CD4-positive, alpha-beta T cell (primary cell): Measurements from ENCODE around the gene ROBO2. TPM values are rescaled to one million over a fixed set of nuclear protein-coding genes. Genes with fewer than 3 reads are reported as not detected.

Source experiments
- ATAC-seq: fragments of 200-7000 bp; cut with Tn5 transposase; one replicate; pipeline ENCODE4 v1.10.0; 2022; ENCODE audit warnings: mild to moderate bottlenecking; ENCODE audit not compliant: poor library complexity
- CTCF ChIA-PET: fragments of 350-600 bp; sonication (Branson Sonifier 250); formaldehyde crosslinking; loops from one replicate; lab custom pipeline; 2021; ENCODE audit warnings: antibody characterized with exemption, inconsistent platforms; lab: Charles Lee
- POLR2A ChIA-PET: fragments of 350-600 bp; sonication (Branson Sonifier 250); formaldehyde crosslinking; loops from one replicate; lab custom pipeline; 2021; ENCODE audit warnings: antibody characterized with exemption, inconsistent platforms; lab: Charles Lee
- DNase-seq, 14 experiments: peaks; one replicate each; pipeline ENCODE4 v3.0.0-alpha.2; 2013 to 2020; ENCODE audit warnings: mixed read lengths in 2 of 14
- H3K27ac ChIP-seq, 2 donors: one replicate each; pipeline versions ENCODE4 v1.5.1 to v1.7.0; 2013; ENCODE audit warnings: low read length in 2 of 2, low read depth in 1 of 2, mild to moderate bottlenecking in 1 of 2
- H3K27me3 ChIP-seq, 2 experiments: 1 replicate in 1 of 2; 2 replicates in 1 of 2; pipeline versions ENCODE4 v1.6.1 to v1.7.0; 2013; ENCODE audit warnings: low read length in 2 of 2, control low read depth in 1 of 2, mild to moderate bottlenecking in 1 of 2, moderate library complexity in 1 of 2; ENCODE audit not compliant: insufficient read depth in 2 of 2, control insufficient read depth in 1 of 2
- H3K36me3 ChIP-seq: one replicate; pipeline ENCODE4 v1.6.1; 2013; ENCODE audit warnings: low read length, control low read depth; ENCODE audit not compliant: insufficient read depth
- H3K4me1 ChIP-seq: one replicate; pipeline ENCODE4 v1.6.1; 2013; ENCODE audit warnings: low read length, control low read depth; ENCODE audit not compliant: insufficient read depth
- H3K4me3 ChIP-seq: one replicate; pipeline ENCODE4 v1.5.1; 2013; ENCODE audit warnings: mild to moderate bottlenecking, low read length, moderate library complexity
- H3K9me3 ChIP-seq, 2 experiments: 1 replicate in 1 of 2; 2 replicates in 1 of 2; pipeline versions ENCODE4 v1.6.1 to v1.7.0; 2013; ENCODE audit warnings: low read length in 2 of 2, mild to moderate bottlenecking in 2 of 2, control low read depth in 1 of 2, moderate library complexity in 1 of 2; ENCODE audit not compliant: control insufficient read depth in 1 of 2, insufficient read depth in 1 of 2
- H3K27ac Mint-ChIP-seq: one replicate; pipeline ENCODE4 v1.8.0; 2020; ENCODE audit warnings: mixed read lengths
- H3K27me3 Mint-ChIP-seq: one replicate; pipeline ENCODE4 v1.8.0; 2021; ENCODE audit warnings: mixed read lengths
- H3K36me3 Mint-ChIP-seq: one replicate; pipeline ENCODE4 v1.8.0; 2021; ENCODE audit warnings: low read depth, mixed read lengths
- H3K4me1 Mint-ChIP-seq: one replicate; pipeline ENCODE4 v1.8.0; 2021; ENCODE audit warnings: low read depth, mixed read lengths
- H3K4me3 Mint-ChIP-seq: one replicate; pipeline ENCODE4 v1.8.0; 2020; ENCODE audit warnings: mild to moderate bottlenecking, mixed read lengths
- H3K9me3 Mint-ChIP-seq: one replicate; pipeline ENCODE4 v1.8.0; 2020; ENCODE audit warnings: mixed read lengths
- intact Hi-C, 2 experiments: fragments of 100-400 bp; cut with DNase I in 1 of 2; cut with micrococcal nuclease in 1 of 2; formaldehyde crosslinking; loops; one replicate each; pipeline versions ENCODE4 v1.15.1 to v1.9.0; 2023 to 2025; cut with DNase I, micrococcal nuclease
- total RNA-seq, 174 experiments: library from RNA in 2 of 174; stranded (reverse) in 2 of 174; gene quantifications; one replicate each; pipeline ENCODE4 v1.2.3 and lab custom pipeline; 2021 to 2026
- TF ChIP-seq, protein P1 (sequence below): fragments of 200-600 bp; IDR thresholded peaks from one replicate; pipeline ENCODE4 v1.8.0; 2022; ENCODE audit warnings: antibody characterized with exemption, mild to moderate bottlenecking

The ROBO2 gene
- total RNA-seq, 2 experiments from 2014 or later = not detected

DNA sequence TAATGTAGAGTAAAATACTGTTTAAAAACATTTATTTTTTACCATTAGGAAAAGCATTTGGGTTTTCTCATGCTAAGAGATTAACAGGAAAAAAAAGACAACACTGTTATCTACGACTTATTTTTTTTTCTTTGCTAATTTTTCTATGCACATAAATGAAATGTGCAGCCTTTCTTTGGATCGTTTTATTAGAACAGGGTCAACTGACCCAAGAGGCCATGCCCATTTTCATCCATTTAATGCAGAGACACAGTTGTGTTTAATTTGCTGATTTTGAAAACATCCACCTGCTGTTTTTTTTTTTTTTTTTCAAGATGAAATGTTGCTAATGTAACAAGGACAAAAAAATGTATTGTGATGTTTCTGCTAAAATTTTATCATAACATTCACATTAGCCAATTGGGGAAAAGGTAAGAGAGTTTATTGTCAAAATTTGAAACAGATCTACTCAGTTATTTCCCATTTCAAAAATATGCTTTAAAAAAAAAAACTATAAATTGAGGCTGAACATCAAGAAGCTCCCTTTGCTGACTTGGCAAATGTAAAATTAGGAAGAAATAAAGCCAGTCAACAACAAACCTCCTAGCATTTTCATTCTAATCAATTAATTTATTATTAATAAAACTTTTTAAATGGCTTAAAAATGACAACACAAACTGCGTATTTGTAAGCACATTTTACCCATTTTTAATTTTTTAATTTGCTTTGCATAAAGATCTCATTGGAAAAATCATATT lies 485.2 kb downstream of the ROBO2 start:
- TF ChIP-seq, protein P1, sequence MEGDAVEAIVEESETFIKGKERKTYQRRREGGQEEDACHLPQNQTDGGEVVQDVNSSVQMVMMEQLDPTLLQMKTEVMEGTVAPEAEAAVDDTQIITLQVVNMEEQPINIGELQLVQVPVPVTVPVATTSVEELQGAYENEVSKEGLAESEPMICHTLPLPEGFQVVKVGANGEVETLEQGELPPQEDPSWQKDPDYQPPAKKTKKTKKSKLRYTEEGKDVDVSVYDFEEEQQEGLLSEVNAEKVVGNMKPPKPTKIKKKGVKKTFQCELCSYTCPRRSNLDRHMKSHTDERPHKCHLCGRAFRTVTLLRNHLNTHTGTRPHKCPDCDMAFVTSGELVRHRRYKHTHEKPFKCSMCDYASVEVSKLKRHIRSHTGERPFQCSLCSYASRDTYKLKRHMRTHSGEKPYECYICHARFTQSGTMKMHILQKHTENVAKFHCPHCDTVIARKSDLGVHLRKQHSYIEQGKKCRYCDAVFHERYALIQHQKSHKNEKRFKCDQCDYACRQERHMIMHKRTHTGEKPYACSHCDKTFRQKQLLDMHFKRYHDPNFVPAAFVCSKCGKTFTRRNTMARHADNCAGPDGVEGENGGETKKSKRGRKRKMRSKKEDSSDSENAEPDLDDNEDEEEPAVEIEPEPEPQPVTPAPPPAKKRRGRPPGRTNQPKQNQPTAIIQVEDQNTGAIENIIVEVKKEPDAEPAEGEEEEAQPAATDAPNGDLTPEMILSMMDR = no peak
- Mint-ChIP-seq H3K4me1 (no peaks in the 10 kb centered on the region), H3K9me3 (peaks cover 13% of the 10 kb centered on the region), H3K27me3 (no peaks in the 10 kb centered on the region), H3K27ac (no peak overlapping the region), H3K4me3 (no peak overlapping the region), H3K36me3 (no peaks in the 10 kb centered on the region)
- ATAC-seq (no peak), DNase-seq (no peak)
- Histone ChIP-seq H3K9me3 (peaks cover 0 to 4% of the 10 kb centered on the region in 2 experiments), H3K27ac (no peak overlapping the region), H3K27me3 (no peaks in the 10 kb centered on the region), H3K4me1 (no peaks in the 10 kb centered on the region), H3K36me3 (no peaks in the 10 kb centered on the region), H3K4me3 (no peak overlapping the region)
- POLR2A ChIA-PET = no interaction called here
- intact Hi-C loops = no loop called here
- CTCF ChIA-PET = no interaction called here

DNA sequence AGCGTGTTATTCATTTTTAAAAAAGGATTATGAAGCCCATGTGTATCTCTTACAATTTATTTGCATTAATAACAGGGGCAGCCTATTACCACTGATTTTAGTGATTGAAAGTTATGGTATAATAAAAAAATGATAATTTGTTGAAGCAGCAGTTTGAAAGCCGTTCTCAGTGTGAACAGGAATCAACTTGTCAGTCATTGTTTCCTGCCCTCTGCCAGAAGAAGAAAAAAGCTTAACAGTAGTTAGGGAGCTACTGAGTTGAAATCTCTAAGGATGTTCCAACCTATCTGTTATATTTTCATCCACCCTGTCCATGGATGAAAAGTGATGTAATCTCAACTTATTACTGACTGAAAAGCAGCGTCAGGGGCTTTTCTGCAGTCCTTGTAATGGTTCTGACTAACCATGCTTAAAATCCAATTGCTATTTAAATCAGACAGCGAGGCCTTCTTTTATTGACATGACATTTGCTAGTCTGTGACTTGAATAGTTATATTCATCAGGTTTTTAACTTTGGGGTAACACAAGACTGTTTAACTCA lies 486.7 kb downstream of the ROBO2 start:
- intact Hi-C loops = no loop called here
- ChIA-PET CTCF (no interaction called here), POLR2A (no interaction called here)
- Histone ChIP-seq H3K36me3 (no peaks in the 10 kb centered on the region), H3K4me1 (no peaks in the 10 kb centered on the region), H3K27me3 (no peaks in the 10 kb centered on the region), H3K9me3 (no peaks in the 10 kb centered on the region), H3K27ac (no peak overlapping the region), H3K4me3 (no peak overlapping the region)
- H3K27me3 Mint-ChIP-seq = no peaks in the 10 kb centered on the region
- DNase-seq = no peak
- H3K36me3 Mint-ChIP-seq = no peaks in the 10 kb centered on the region
- no peak overlapping the region for H3K4me3 Mint-ChIP-seq
- no peaks in the 10 kb centered on the region for H3K4me1 Mint-ChIP-seq
- TF ChIP-seq, protein P1 = no peak
- no peak overlapping the region for H3K27ac Mint-ChIP-seq
- ATAC-seq = no peak
- peaks cover 16% of the 10 kb centered on the region for H3K9me3 Mint-ChIP-seq

DNA sequence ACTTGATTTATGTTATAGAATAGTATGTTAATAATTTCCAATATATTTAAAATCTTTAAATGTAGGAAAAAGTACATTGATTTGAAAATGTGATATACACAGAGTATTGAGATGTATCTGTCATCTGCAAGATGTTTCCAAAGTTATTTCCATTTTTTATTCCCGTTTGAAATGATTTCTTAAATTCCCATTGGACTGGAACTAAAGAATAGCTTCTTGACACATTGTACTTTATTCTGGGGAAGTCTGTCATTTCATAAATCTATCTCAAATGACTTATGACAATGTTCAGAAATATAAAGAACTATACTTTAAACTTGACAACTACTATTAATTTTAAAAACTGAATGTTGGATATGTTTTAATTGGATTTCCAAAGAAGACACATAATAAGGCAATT lies 489.6 kb downstream of the ROBO2 start:
- no peaks in the 10 kb centered on the region for H3K4me1 ChIP-seq
- CTCF ChIA-PET = no interaction called here

More for the DNA sequence above, 489.6 kb downstream of the ROBO2 start:
- Histone ChIP-seq H3K27ac (no peak overlapping the region), H3K4me3 (no peak overlapping the region), H3K9me3 (no peaks in the 10 kb centered on the region), H3K27me3 (no peaks in the 10 kb centered on the region), H3K36me3 (no peaks in the 10 kb centered on the region)
- Mint-ChIP-seq H3K9me3 (peaks cover 10% of the 10 kb centered on the region), H3K27me3 (no peaks in the 10 kb centered on the region), H3K27ac (no peak overlapping the region), H3K4me1 (no peaks in the 10 kb centered on the region), H3K36me3 (no peaks in the 10 kb centered on the region), H3K4me3 (no peak overlapping the region)
- POLR2A ChIA-PET = no interaction called here
- TF ChIP-seq, protein P1 = no peak
- intact Hi-C loops = no loop called here
- no peak for ATAC-seq
- no peak for DNase-seq
